ENCODE data around the gene DOCK1.

Gene DOCK1

DNA sequence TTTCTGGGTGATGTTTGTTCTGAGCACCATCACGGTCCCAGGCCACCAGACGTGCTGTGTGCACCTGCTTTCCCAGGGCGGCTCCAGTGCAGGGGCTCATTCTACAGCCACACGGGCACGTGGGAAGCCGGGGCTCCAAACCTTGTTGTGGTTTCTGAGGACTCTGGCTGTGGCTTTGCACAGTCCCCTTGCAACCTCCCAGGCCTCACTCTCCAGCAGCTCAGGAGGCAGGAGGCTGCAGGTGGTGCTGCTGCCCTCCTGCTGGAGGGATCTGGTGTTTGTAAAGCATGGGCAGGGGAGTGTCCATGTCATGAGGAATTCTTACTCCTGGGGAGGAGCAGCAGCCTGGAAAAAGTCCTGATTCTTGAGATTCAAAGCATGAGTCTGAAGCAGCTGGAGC is 236.9 kb downstream of the DOCK1 start:
- Histone ChIP-seq H3K9me3 (ENCODE audit: severe bottlenecking) (no peaks in the 10 kb centered on the region), H3K27me3 (ENCODE audit: insufficient read depth, low read depth, severe bottlenecking) (no peaks in the 10 kb centered on the region), H3K36me3 (no peaks in the 10 kb centered on the region), H3K4me3 (ENCODE audit: low read depth, low read length) (no peak overlapping the region), H3K27ac (no peak overlapping the region)
- TF ChIP-seq, protein P1, sequence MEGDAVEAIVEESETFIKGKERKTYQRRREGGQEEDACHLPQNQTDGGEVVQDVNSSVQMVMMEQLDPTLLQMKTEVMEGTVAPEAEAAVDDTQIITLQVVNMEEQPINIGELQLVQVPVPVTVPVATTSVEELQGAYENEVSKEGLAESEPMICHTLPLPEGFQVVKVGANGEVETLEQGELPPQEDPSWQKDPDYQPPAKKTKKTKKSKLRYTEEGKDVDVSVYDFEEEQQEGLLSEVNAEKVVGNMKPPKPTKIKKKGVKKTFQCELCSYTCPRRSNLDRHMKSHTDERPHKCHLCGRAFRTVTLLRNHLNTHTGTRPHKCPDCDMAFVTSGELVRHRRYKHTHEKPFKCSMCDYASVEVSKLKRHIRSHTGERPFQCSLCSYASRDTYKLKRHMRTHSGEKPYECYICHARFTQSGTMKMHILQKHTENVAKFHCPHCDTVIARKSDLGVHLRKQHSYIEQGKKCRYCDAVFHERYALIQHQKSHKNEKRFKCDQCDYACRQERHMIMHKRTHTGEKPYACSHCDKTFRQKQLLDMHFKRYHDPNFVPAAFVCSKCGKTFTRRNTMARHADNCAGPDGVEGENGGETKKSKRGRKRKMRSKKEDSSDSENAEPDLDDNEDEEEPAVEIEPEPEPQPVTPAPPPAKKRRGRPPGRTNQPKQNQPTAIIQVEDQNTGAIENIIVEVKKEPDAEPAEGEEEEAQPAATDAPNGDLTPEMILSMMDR (IDR thresholded peaks at IDR 0.05; ENCODE audit: low read depth, low read length) = peak; percentile 23; the same call in 1 of the 2 replicates
- no peak for DNase-seq

DNA sequence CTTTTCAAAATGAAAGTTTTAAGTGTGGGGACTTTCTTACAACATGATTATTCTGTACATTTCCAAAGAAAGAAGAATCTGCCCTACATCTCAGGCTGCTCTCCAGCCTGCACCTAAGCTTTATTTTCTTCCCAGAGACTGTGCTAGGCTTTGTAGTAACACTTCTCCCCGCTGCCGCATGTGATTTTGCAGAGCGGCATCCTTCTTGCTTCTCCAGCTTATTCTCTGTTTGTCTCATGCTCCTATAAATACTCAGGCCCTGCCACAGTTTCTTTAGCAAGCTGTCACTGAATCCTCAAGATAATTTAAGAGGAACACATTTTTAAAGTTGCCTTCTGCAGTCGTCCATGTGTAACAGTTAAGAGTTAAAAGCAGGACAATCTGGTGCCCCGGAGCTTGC is 237.6 kb downstream of the DOCK1 start:
- H3K4me3 ChIP-seq (ENCODE audit: low read depth, low read length) = no peak overlapping the region
- H3K9me3 ChIP-seq (ENCODE audit: severe bottlenecking) = no peaks in the 10 kb centered on the region
- no peaks in the 10 kb centered on the region for H3K36me3 ChIP-seq
- no peak for DNase-seq
- H3K27ac ChIP-seq = no peak overlapping the region
- H3K27me3 ChIP-seq (ENCODE audit: insufficient read depth, low read depth, severe bottlenecking) = no peaks in the 10 kb centered on the region
- TF ChIP-seq, protein P1 (IDR thresholded peaks at IDR 0.05; ENCODE audit: low read depth, low read length) = no peak

DNA sequence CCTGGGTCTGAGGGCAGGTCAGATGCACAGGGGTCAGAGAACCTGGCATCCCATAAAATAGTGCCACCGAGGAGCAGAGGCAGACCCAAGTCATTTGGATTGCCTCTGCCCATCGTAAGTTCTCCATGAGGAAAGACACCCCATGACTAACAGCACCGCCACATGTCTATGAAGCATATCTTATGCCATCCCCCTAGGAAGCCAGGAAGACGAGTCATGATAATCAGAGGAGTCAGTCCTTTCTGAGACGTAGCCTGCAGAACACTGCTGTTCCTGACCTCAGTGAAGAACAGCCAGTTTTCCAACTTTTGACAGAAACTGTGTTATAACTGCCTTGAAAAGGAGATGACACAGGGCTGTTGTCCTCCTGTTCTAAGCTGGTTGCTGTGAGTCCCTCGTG is 239.9 kb downstream of the DOCK1 start:
- Histone ChIP-seq H3K27me3 (ENCODE audit: insufficient read depth, low read depth, severe bottlenecking) (no peaks in the 10 kb centered on the region), H3K27ac (no peak overlapping the region), H3K36me3 (no peaks in the 10 kb centered on the region), H3K4me3 (ENCODE audit: low read depth, low read length) (no peak overlapping the region), H3K9me3 (ENCODE audit: severe bottlenecking) (no peaks in the 10 kb centered on the region)
- TF ChIP-seq, protein P1 (IDR thresholded peaks at IDR 0.05; ENCODE audit: low read depth, low read length) = no peak
- DNase-seq = no peak

DNA sequence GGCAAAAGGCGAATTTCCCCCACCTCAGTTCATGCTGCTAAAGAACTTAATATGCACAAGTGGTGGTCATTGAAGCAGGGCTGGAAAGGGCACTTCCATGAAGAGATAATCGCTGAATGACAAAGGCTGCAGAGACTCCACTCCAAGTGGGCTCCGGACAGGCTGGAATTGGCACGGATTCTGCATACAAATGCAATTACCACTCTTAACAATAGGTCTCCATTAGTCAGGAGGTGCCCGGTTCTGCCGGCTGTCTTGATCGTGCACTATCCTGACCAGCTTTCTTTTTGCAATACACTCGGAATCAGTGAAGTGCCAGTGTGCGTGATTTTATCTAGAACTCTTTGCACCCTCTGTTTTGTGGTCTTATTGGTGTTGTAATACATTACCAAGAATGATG is 241.4 kb downstream of the DOCK1 start:
- no peaks in the 10 kb centered on the region for H3K9me3 ChIP-seq (ENCODE audit: severe bottlenecking)
- DNase-seq = no peak
- no peaks in the 10 kb centered on the region for H3K27me3 ChIP-seq (ENCODE audit: insufficient read depth, low read depth, severe bottlenecking)
- H3K36me3 ChIP-seq = no peaks in the 10 kb centered on the region
- TF ChIP-seq, protein P1 (IDR thresholded peaks at IDR 0.05; ENCODE audit: low read depth, low read length) = no peak
- H3K4me3 ChIP-seq (ENCODE audit: low read depth, low read length) = no peak overlapping the region
- H3K27ac ChIP-seq = no peak overlapping the region

DNA sequence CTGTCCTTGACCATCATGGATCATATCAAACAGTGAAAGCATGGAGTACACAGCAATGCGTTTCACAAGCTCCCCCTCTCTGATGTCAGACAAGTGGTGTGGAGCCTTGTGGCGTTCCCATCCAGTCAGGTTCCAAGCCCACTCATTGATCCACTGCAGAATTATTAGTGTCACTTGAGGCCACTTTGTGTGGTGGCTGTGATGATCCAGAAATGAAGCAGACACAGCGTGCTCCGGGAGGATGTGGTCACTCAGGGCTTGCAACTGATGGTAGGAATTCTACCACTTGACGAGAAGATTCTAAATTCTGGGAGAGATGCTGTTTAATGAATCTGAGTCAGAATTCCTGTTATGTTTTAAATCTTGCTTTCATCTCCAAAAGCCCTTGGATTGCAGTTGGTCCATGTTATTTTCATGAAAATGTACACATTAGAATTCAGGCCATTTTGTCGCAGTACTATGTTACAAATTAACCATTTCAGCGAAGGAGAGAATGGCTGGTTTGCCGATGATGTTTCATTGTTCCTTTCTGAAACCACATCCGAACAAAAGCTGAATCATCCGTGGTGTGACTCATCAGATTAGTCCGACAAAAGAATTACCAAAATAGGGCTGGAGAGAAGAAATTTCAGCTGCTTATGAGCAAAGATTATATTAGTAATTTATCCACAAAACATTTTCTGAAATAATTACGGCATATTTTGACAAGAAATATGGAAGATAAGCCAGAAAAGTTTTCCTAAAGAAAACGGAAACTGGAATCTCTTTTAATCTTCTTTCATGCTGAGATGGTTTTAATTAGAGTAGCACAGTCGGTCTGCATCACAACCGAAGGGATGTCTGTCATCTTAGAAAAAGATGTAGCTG is 243.1 kb downstream of the DOCK1 start:
- Histone ChIP-seq H3K27me3 (ENCODE audit: insufficient read depth, low read depth, severe bottlenecking) (no peaks in the 10 kb centered on the region), H3K27ac (no peak overlapping the region), H3K36me3 (no peaks in the 10 kb centered on the region), H3K9me3 (ENCODE audit: severe bottlenecking) (no peaks in the 10 kb centered on the region), H3K4me3 (ENCODE audit: low read depth, low read length) (no peak overlapping the region)
- TF ChIP-seq, protein P1 (IDR thresholded peaks at IDR 0.05; ENCODE audit: low read depth, low read length) = no peak
- DNase-seq = no peak

DNA sequence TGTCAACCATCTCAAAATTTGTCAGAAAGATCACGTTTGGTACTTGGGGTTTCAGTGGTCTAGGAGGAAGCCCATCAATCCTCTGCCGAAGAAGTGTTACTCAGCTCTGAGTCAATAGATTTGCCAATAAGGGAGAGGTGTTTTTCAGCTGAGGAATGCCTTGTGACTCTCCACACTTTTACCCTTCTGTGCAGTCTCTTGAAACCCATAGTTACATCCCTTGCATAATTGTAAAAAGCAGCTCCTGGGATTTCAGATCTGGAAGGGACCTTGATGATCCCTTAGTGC is 243.6 kb downstream of the DOCK1 start:
- no peak for DNase-seq
- H3K9me3 ChIP-seq (ENCODE audit: severe bottlenecking) = no peaks in the 10 kb centered on the region
- TF ChIP-seq, protein P1 (IDR thresholded peaks at IDR 0.05; ENCODE audit: low read depth, low read length) = no peak
- H3K27me3 ChIP-seq (ENCODE audit: insufficient read depth, low read depth, severe bottlenecking) = no peaks in the 10 kb centered on the region
- no peak overlapping the region for H3K27ac ChIP-seq
- H3K36me3 ChIP-seq = no peaks in the 10 kb centered on the region
- H3K4me3 ChIP-seq (ENCODE audit: low read depth, low read length) = no peak overlapping the region

All from WERI-Rb-1 (cell line).